IMR-90 (cell line): ENCODE results near the gene L3MBTL2. TPM values are rescaled to one million over a fixed set of nuclear protein-coding genes. Genes with fewer than 3 reads are reported as not detected.

Experiments used
- CEBPB ChIP-seq: IDR thresholded peaks from 2 replicates; pipeline ENCODE4 v1.6.1; 2012; ENCODE audit warnings: low read depth, low read length, improper control_type of control experiment
- POLR2A ChIP-seq: IDR thresholded peaks from 2 replicates; pipeline ENCODE4 v1.6.1; 2012; ENCODE audit warnings: mild to moderate bottlenecking, low read depth, low read length
- RAD21 ChIP-seq: IDR thresholded peaks from 2 replicates; pipeline ENCODE4 v1.6.1; 2012; ENCODE audit warnings: low read length, improper control_type of control experiment
- RCOR1 ChIP-seq: IDR thresholded peaks from 2 replicates; pipeline ENCODE4 v1.6.1; 2012; ENCODE audit warnings: mild to moderate bottlenecking, low read length, improper control_type of control experiment; ENCODE audit not compliant: insufficient replicate concordance
- polyA plus RNA-seq, 3 experiments: library from polyadenylated mRNA; depleted of rRNA; stranded (reverse); fragments of >200 nt; gene quantifications; 2 replicates each; pipeline ENCODE4 v1.2.3, GENCODE V29; 2012; ENCODE audit warnings: low replicate concordance in 1 of 3
- total RNA-seq: library from RNA; depleted of rRNA; stranded (reverse); fragments of >200 nt; gene quantifications from 2 replicates; pipeline ENCODE4 v1.2.3, GENCODE V29; 2012
- TF ChIP-seq, protein P1 (sequence below): conservative IDR thresholded peaks from 2 replicates; pipeline ENCODE4 v1.5.1; 2012; ENCODE audit warnings: mild to moderate bottlenecking, low read depth, low read length, improper control_type of control experiment

The L3MBTL2 gene
- total and polyA plus RNA-seq, 2 of the 4 experiments (the other 2 are of a cell fraction) = 20.6 to 25.1 TPM

GRCh38 chr22:41229215-41229614, 24.1 kb downstream of the L3MBTL2 start (continued):
- TF ChIP-seq, protein P1, sequence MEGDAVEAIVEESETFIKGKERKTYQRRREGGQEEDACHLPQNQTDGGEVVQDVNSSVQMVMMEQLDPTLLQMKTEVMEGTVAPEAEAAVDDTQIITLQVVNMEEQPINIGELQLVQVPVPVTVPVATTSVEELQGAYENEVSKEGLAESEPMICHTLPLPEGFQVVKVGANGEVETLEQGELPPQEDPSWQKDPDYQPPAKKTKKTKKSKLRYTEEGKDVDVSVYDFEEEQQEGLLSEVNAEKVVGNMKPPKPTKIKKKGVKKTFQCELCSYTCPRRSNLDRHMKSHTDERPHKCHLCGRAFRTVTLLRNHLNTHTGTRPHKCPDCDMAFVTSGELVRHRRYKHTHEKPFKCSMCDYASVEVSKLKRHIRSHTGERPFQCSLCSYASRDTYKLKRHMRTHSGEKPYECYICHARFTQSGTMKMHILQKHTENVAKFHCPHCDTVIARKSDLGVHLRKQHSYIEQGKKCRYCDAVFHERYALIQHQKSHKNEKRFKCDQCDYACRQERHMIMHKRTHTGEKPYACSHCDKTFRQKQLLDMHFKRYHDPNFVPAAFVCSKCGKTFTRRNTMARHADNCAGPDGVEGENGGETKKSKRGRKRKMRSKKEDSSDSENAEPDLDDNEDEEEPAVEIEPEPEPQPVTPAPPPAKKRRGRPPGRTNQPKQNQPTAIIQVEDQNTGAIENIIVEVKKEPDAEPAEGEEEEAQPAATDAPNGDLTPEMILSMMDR = no peak
- no peak for TF ChIP-seq RCOR1
- no peak for TF ChIP-seq POLR2A
- TF ChIP-seq CEBPB = no peak
- no peak for TF ChIP-seq RAD21
